ENCODE data around the gene PCSK2. TPM values are rescaled to one million over a fixed set of nuclear protein-coding genes. Genes with fewer than 3 reads are reported as not detected.

PCSK2 gene
- total and polyA plus RNA-seq, 2 donors (not counting 3 experiments of a cell fraction or from before 2014, with no cell fraction given): not detected

DNA sequence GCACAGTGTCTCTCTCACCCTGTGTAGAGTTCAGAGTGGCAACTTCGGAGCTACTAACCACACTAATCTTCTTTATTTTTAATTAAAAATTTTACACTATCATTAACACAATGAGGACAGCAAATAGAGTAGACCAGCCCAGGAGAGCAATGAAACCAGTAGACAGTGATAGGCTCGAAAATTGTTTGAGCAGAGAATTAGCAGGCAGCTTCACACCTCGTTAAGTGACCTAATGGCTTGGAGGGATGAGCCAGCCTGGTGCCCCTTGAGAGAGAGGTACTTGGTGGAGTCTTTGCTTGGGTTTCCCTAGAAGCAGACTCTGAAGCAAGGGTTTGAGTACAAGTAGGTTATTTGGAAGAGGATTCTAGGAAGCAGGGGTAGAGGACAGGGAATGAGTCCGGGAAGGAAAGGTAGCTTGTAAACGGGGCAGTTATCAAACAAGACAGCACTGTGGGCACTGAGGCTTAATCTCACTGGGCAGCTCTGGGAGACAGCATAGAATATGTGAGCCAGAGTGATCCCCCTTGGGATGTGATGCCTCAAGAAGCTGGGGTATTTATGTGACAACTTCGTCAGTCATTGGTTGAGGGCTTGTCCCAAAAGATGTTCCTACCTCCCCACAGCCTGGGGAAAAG, 146.1 kb downstream of the PCSK2 start:
- TF ChIP-seq FOS (IDR thresholded peaks at IDR 0.05; ENCODE audit: borderline replicate concordance, insufficient read depth, low read length) (no peak), POLR2A (IDR thresholded peaks at IDR 0.05; ENCODE audit: low read depth, low read length) (no peak), EZH2 (IDR thresholded peaks at IDR 0.05; ENCODE audit: borderline replicate concordance, low read depth, low read length, severe bottlenecking) (no peak), POLR2AphosphoS5 (IDR thresholded peaks at IDR 0.05; ENCODE audit: insufficient read depth, low read depth, low read length) (no peak), GATA2 (IDR thresholded peaks at IDR 0.05; ENCODE audit: insufficient read depth, insufficient read length, low read depth, low read length) (no peak), JUN (IDR thresholded peaks at IDR 0.05; ENCODE audit: borderline replicate concordance, insufficient read depth, insufficient read length, low read depth) (no peak)
- TF ChIP-seq, protein P1, sequence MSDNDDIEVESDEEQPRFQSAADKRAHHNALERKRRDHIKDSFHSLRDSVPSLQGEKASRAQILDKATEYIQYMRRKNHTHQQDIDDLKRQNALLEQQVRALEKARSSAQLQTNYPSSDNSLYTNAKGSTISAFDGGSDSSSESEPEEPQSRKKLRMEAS (IDR thresholded peaks at IDR 0.05; ENCODE audit: insufficient read depth, insufficient read length): no peak
- TF ChIP-seq, protein P2, sequence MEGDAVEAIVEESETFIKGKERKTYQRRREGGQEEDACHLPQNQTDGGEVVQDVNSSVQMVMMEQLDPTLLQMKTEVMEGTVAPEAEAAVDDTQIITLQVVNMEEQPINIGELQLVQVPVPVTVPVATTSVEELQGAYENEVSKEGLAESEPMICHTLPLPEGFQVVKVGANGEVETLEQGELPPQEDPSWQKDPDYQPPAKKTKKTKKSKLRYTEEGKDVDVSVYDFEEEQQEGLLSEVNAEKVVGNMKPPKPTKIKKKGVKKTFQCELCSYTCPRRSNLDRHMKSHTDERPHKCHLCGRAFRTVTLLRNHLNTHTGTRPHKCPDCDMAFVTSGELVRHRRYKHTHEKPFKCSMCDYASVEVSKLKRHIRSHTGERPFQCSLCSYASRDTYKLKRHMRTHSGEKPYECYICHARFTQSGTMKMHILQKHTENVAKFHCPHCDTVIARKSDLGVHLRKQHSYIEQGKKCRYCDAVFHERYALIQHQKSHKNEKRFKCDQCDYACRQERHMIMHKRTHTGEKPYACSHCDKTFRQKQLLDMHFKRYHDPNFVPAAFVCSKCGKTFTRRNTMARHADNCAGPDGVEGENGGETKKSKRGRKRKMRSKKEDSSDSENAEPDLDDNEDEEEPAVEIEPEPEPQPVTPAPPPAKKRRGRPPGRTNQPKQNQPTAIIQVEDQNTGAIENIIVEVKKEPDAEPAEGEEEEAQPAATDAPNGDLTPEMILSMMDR (IDR thresholded peaks at IDR 0.05; ENCODE audit: extremely low read depth in 1 of 2, insufficient read depth in 1 of 2, low read depth in 1 of 2, low read length in 2 of 2): no peak
- H2AFZ ChIP-seq (ENCODE audit: low read depth, low read length): no peak overlapping the region
- POLR2A ChIA-PET: no interaction called here
- no peak overlapping the region for H3K27ac ChIP-seq (ENCODE audit: insufficient read depth, low read depth, low read length)
- H3K4me3 ChIP-seq (replicated peaks in 1 of 3; ENCODE audit: insufficient read depth in 1 of 3, low read depth in 1 of 3, low read length in 3 of 3): no peak overlapping the region
- FAIRE-seq (no peak), DNase-seq (ENCODE audit: low read depth, low spot score) (no peak)
- no peaks in the 10 kb centered on the region for H3K27me3 ChIP-seq (ENCODE audit: control insufficient read depth in 2 of 2, insufficient read depth in 2 of 2, low read length in 2 of 2)
- no TSS peak for BruUV-seq (replicated peaks)
- H3K9me1 ChIP-seq (replicated peaks; ENCODE audit: control insufficient read depth, extremely low read depth, insufficient read depth, low read length): no peaks in the 10 kb centered on the region
- H3K4me1 ChIP-seq (ENCODE audit: control insufficient read depth, extremely low read depth, insufficient read depth, low read length): no peaks in the 10 kb centered on the region
- H4K20me1 ChIP-seq (replicated peaks; ENCODE audit: control insufficient read depth, extremely low read depth, insufficient read depth, low read length): no peaks in the 10 kb centered on the region
- no peaks in the 10 kb centered on the region for H3K36me3 ChIP-seq (ENCODE audit: control insufficient read depth in 2 of 2, extremely low read depth in 1 of 2, insufficient read depth in 2 of 2, low read length in 2 of 2)
- CTCF ChIA-PET: interaction anchor here (0.6 kb wide), 1 partner anchor 58 kb away, joined by 3 read pairs; no protein-coding TSS in a partner anchor
- H3K9me3 ChIP-seq (replicated peaks; ENCODE audit: control insufficient read depth, insufficient read depth, low read length): no peaks in the 10 kb centered on the region
- no peaks in the 10 kb centered on the region for H3K79me2 ChIP-seq (ENCODE audit: control insufficient read depth, insufficient read depth, low read length)
- dilution Hi-C loops (cut with MboI; ENCODE audit: extremely low pct_ligation_motif_present, low sequenced_read_pairs) (no loop called here), intact Hi-C loops (cut with micrococcal nuclease) (loop anchor here (10.0 kb wide), 1 partner anchor 62 kb away; no protein-coding TSS in a partner anchor)
- no peak overlapping the region for H3K9ac ChIP-seq (replicated peaks; ENCODE audit: extremely low read depth, insufficient read depth, low read length)
- H3K4me2 ChIP-seq (ENCODE audit: insufficient read depth, low read length): no peak overlapping the region

Measured in endothelial cell of umbilical vein (primary cell).